ENCODE results near the gene PACSIN1.

The PACSIN1 gene

DNA sequence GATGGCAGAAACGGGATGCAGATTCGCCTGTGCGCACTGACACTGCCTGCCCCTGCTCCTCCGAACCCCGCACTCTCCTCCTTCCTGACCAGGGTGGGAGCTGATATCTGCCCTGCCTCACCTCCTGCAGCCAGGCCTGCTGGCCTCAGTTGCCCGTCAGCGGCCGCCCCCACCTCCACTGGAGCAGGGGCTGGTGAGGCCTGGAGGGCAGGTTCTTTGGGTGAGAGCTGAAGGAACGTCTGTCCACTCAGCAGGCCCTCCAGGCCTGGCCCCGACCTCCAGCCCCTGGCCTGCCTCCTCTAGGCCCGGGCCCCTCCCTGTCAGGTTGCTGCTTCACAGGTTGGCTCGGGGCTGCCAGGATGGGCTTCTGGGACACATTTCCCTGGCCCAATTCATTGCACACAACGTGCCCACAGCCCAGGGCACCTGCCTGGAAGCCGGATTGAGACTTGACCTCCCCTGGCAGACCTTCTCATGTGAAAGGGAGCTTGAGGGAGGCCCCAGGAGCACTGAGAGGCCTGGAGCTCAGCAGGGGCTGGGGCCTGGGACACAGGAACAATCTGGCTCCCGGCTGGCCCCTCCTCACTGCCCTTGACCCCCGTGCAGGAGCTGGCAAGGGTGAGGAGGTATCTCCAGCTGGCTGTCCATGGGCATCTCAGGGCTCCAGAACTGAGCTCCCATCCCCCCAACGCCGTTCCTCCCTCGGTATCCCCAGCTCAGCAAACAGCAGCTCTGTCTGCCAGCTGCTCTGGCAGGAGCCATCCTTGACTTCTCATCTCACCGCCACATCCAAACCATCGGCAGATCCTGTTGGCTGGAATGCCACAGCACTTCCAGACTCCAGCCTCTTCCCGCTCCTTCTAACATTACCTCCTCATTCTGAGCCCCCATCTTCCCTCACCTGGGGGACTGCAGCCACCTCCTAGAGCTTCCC, 50.8 kb downstream of the PACSIN1 start:
- DNase-seq = no peak

- no peak for DNase-seq
These were observed 51.6 kb downstream of the PACSIN1 start for GRCh38 chr6:34517461-34517881.

- DNase-seq = no peak
These were observed 52.1 kb downstream of the PACSIN1 start for GRCh38 chr6:34517966-34518365.

- no peak for DNase-seq
These were observed 52.9 kb downstream of the PACSIN1 start for GRCh38 chr6:34518669-34519365.

DNA sequence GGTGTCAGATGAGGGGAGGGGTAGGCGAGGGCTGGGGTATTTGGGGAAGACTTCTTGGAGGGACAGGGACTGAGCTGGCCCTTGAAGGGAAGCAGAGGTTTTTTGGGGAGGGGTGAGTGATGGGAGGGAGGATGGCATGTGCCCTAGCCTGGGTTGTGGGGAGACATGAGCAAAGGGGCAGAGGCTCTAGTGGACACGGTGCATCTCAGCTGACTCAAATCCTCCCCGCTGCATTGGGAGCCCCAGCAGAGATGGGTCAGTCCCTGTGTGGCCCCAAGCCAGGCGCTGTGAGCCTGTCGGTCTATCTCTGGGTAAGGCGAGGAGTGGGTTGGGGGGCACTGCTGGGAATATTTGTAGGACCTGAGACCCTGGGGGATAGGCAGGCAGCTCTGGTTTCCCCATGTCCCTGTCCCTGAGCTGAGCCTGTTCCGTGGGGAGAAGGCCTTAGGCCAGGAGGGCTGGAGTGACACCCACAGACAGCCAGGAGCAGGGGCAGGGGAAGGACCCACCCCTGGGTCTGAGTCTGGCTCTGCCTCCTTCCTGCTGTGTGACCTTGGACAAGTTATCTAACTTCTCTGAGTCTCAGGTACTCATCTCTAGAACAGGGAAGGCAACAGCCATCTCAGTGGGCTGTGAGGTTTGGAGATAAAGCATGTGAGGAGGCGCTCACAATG, 54.2 kb downstream of the PACSIN1 start:
- DNase-seq = no peak

GRCh38 chr6:34520645-34521462, 55.0 kb downstream of the PACSIN1 start:
- no peak for DNase-seq

DNA sequence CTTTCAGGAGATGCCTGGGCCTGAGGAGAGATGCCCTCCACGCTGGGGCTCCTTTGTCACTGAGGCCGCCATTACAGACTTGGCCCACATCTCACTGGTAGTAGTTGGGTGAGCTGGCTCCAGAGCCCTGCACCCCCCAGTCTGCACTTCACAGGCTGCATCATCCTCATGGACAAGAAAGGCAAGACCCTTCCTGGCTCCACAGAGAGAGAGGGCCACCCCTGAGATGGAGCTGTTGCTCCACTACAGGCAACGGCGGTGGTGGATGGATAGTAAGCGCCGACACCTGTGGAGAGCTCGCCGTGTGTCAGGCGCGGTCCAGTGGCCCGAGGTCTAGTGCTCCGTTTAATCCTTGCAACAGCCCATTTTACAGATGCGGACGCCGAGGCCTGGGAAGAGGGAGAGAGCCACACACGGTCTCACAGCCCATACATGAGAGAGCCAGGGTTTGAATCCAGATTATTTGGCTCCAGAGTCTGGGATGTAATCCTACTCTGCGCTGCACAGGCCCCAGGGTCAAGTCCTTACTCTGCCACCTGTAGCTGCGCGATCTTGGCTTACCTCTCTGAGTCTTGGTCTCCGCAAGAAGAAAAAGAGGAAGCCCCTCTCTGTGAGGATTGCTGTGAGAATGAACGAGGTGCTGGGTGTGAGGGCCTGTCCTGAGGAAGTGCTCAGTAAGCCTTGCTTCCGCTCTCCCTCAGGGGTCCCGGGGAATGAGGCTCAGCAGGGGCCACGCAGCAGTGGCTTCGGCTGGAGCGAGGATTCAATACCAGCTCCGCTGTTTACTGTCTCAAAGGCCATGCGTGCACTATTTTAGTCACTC, 55.8 kb downstream of the PACSIN1 start:
- no peak for DNase-seq

DNA sequence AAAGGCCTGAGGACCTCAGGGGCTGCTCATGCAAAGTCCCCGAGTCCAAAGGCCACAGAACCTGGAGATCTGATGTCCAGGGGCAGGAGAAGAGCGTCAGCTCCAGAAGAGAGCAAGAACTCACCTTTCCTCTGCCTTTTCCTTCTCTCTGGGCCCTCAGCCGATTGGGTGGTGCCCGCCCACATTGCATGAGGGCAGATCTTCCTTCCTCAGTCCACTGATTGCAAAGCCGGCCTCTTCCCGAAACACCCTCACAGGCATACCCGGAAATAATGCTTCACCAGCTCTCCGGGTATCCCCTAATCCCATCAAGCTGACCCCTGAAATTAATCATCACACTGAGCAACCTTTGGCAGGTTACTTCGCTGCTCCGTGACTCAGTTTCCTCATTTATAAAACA, 56.9 kb downstream of the PACSIN1 start:
- DNase-seq = no peak

DNA sequence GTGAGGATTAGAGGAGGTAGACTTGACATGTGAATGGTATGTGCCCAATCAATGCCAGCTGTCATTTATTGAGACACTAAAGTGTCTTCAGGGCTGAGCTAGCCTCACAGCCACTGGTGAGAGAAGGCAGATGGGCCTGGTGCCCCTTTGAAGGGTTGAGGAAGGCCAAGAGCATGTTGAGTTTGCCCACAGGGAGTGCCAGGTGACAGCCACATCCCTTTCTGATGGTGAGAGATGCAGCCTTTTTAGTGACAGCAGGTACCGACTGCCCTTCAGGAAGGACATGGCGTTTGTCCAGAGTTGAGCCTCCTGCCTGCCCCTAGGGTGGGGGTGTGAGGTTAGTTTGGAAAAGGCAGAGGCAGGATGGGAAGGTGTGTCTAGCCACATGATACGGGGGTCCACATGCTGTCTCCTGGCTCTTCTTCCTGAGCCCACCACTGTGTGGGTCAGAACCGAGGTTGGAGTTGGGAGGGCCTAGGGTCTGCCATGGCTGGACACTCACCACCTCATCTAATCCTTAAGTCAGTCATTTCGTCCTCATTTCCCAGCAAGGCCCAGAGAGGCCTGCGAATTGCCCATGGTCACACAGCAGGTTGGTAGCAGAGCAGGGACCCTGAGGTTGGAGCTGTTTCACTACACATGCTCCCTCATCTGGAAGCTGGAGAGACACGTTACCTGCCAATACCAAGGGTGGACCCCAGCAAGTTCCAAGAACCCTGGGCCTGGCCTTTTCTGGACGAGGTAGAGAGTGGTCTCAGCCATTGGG, 57.7 kb downstream of the PACSIN1 start:
- DNase-seq = no peak

- DNase-seq = no peak
These were observed 58.6 kb downstream of the PACSIN1 start for GRCh38 chr6:34524499-34524898.

GRCh38 chr6:34524971-34525370, 59.1 kb downstream of the PACSIN1 start:
- DNase-seq = no peak

DNA sequence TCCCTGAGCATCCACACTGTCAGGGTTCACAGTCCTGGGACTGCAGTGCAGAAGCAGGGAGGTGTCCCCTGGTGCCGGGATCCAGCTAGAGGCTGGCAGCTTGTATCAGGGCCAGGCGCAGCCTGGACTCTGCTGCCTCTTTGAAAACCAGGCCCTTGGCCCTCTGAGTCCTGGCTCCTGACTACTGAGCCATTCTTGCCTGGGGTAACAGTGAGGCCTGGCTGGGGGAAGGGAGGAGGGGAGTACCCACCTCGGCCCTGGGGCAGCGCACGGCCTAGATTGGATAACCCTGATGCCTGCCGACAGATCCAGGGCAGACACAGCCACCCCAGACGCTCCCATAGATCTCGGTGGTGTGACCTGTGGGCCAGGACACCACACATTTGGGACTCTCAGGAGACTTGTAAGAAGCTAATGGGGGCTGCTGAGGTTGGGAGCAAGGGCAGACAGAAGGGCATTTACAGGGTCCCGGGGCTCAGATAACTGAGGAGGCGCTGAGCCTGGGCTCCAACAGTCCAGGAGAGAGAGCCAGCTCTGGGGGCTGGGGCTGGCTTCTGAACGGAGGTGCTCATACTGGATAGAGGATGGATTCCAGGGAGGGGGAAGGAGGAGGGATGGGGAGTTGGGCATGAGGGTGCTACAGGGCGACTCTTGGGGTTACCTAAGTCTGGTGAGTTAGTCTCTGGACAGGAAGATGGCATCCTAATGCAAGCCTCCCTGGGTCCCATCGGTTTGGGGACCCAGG, 59.7 kb downstream of the PACSIN1 start:
- no peak for DNase-seq

DNA sequence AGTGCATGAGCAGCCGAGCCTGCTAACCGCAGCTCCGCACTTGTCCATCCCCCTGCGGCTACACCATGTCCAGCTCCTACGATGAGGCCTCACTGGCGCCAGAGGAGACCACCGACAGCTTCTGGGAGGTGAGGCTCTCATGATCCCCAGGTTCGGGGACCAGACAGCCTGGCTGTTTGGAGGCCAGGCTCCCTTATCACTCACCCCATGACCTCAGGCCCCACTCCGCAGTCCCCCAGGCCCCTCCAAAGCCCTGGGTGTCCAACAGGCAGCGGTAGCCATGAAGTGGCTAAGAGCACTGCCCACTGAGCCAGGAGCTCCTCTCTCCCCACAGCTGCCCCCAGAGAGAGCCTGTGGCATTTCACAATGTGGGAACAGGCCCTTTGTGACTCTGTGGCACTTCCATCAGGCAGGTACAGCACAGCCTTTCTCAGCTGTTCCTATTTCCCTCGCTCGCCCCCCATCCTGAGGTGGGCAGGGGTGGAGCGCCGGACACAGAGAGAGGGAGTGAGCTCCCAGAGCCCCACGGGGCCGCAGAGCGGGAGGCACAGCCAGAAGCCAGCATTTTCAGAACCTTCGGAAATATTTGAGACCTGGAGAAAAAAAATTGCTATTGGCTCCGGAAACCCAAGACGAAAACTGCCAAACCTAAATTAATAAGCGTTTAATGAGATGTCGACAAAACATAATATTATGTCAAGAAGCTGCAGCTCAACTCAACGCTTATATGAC, 60.5 kb downstream of the PACSIN1 start:
- peak; percentile 4 for DNase-seq

DNA sequence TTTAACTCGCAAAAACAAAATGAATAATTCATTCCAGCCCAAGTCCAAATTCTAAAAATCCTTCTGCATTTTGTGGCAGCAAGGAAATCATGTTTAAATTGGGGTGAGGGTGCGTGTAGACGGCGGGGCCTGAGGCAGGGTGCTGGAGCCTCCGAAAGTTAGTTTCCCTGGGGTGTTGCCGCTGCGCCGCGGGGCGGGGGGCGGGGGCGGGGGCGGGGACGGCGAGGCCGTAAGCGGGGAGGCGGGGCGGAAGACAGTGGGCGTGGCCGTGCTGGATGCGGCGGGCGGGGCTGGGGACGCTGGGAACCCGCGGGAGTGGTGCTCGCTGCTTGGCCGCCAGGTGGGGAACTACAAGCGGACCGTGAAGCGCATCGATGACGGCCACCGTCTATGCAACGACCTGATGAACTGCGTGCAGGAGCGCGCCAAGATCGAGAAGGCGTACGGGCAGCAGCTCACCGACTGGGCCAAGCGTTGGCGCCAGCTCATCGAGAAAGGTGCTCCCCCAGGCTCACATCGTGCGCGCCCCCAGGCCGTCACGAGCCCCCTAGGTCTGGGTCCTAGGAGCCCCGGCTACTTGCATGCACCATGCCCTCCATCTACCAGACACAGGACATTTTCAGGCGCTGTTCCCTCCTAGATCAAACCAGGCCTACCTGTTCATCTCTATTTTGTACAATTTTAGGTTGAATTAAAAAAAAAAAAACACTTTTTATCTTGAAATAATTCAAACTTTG, 61.3 kb downstream of the PACSIN1 start:
- DNase-seq = peak; percentile 86

- DNase-seq = no peak
These were observed 62.1 kb downstream of the PACSIN1 start for GRCh38 chr6:34527751-34528670.

GRCh38 chr6:34528996-34529664, 63.3 kb downstream of the PACSIN1 start:
- no peak for DNase-seq
